Kidney (tissue), 14 donors: ENCODE results near the gene NUDCD3. TPM values are rescaled to one million over a fixed set of nuclear protein-coding genes. Genes with fewer than 3 reads are reported as not detected.
A peak's percentile ranks its signal among the peaks of the same experiment; 100 is the strongest.

Experiments
- DNase-seq, 5 donors: peaks; one replicate each; pipeline ENCODE4 v3.0.0-alpha.2; 2013 to 2020
- FAIRE-seq: peaks from 2 replicates; lab custom pipeline; 2012; peaks lifted over from hg19 to GRCh38; lab: Jason Lieb, UNC
- H3K27ac ChIP-seq, 2 donors: one replicate each; pipeline ENCODE4 v1.7.0; 2013; ENCODE audit warnings: low read depth in 2 of 2, low read length in 2 of 2, inconsistent platforms in 1 of 2
- H3K27me3 ChIP-seq: one replicate; pipeline ENCODE4 v1.7.1; 2013; ENCODE audit warnings: low read length, inconsistent platforms; ENCODE audit not compliant: control insufficient read depth, insufficient read depth
- H3K36me3 ChIP-seq, 3 donors: one replicate each; pipeline versions ENCODE4 v1.7.0 to v1.7.1; 2013; ENCODE audit warnings: low read length in 3 of 3, control low read depth in 1 of 3, inconsistent platforms in 1 of 3; ENCODE audit not compliant: insufficient read depth in 3 of 3, control insufficient read depth in 2 of 3
- H3K4me1 ChIP-seq, 3 donors: one replicate each; pipeline versions ENCODE4 v1.7.0 to v1.7.1; 2013; ENCODE audit warnings: low read length in 3 of 3, inconsistent platforms in 1 of 3, low read depth in 1 of 3; ENCODE audit not compliant: control insufficient read depth in 2 of 3, insufficient read depth in 2 of 3
- H3K4me3 ChIP-seq, 3 donors: one replicate each; pipeline versions ENCODE4 v1.7.0 to v1.8.1; 2013; ENCODE audit warnings: low read length in 3 of 3, control low read depth in 1 of 3, inconsistent platforms in 1 of 3
- H3K9ac ChIP-seq, 3 donors: one replicate each; pipeline versions ENCODE4 v1.7.0 to v1.7.1; 2013; ENCODE audit warnings: low read length in 3 of 3, control low read depth in 1 of 3, inconsistent platforms in 1 of 3
- H3K9me3 ChIP-seq, 3 donors: one replicate each; pipeline versions ENCODE4 v1.7.0 to v1.7.1; 2013; ENCODE audit warnings: low read length in 3 of 3, control low read depth in 1 of 3, inconsistent platforms in 1 of 3; ENCODE audit not compliant: control insufficient read depth in 2 of 3, insufficient read depth in 1 of 3
- intact Hi-C: fragments of 100-400 bp; cut with DNase I; formaldehyde crosslinking; loops from one replicate; pipeline ENCODE4 v1.11.1; 2022
- polyA plus RNA-seq: library from polyadenylated mRNA; stranded (reverse); fragments of 350-450 nt; fragmentation: Illumina TruSeq; extraction: RNeasy Lipid Tissue Mini Kit (QIAGEN cat#74804); gene quantifications from one replicate; pipeline ENCODE4 v1.2.3, GENCODE V29; 2014; ENCODE audit warnings: low read depth, low replicate concordance; ENCODE audit not compliant: insufficient read depth
- total RNA-seq: library from RNA; stranded (reverse); fragmentation: NEBNext Ultra II Directional; extraction: Animal tissue kit (Norgen Biotek cat#: 25700); gene quantifications from one replicate; pipeline ENCODE4 v1.2.1, GENCODE V29; 2021
- TF ChIP-seq, protein P1 (sequence below): IDR thresholded peaks from 3 replicates; pipeline ENCODE4 v1.5.1; 2012; ENCODE audit warnings: mild to moderate bottlenecking, moderate library complexity, borderline replicate concordance; ENCODE audit not compliant: insufficient read depth; ENCODE audit errors: extremely low read depth
- donor health status: control.
- donor health status: control.
- donor health status: control.
- donor health status: control.
- donor health status: control.
- donor health status: DM: yes; HTN: yes; CAD: no.
- donor health status: Normal renal cell carcinoma (clear cell type).

NUDCD3 gene
- total and polyA plus RNA-seq, 2 donors from 2014 or later = 37.9 to 97.7 TPM

- Histone ChIP-seq H3K9ac (no peak overlapping the region), H3K4me1 (no peaks in the 10 kb centered on the region), H3K27ac (no peak overlapping the region), H3K27me3 (peaks cover 3% of the 10 kb centered on the region), H3K9me3 (no peaks in the 10 kb centered on the region), H3K36me3 (no peaks in the 10 kb centered on the region), H3K4me3 (no peak overlapping the region)
- no peak for FAIRE-seq
- TF ChIP-seq, protein P1, sequence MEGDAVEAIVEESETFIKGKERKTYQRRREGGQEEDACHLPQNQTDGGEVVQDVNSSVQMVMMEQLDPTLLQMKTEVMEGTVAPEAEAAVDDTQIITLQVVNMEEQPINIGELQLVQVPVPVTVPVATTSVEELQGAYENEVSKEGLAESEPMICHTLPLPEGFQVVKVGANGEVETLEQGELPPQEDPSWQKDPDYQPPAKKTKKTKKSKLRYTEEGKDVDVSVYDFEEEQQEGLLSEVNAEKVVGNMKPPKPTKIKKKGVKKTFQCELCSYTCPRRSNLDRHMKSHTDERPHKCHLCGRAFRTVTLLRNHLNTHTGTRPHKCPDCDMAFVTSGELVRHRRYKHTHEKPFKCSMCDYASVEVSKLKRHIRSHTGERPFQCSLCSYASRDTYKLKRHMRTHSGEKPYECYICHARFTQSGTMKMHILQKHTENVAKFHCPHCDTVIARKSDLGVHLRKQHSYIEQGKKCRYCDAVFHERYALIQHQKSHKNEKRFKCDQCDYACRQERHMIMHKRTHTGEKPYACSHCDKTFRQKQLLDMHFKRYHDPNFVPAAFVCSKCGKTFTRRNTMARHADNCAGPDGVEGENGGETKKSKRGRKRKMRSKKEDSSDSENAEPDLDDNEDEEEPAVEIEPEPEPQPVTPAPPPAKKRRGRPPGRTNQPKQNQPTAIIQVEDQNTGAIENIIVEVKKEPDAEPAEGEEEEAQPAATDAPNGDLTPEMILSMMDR = no peak
- intact Hi-C loops = no loop called here
- no peak for DNase-seq
Observed at GRCh38 chr7:44496385-44496784, 5.9 kb upstream of the NUDCD3 start.

- Histone ChIP-seq H3K4me1 (peaks cover 0 to under 1% (median 0%) of the 10 kb centered on the region in 3 donors), H3K9ac (no peak overlapping the region), H3K27ac (no peak overlapping the region), H3K36me3 (no peaks in the 10 kb centered on the region), H3K27me3 (peaks cover 3% of the 10 kb centered on the region), H3K9me3 (no peaks in the 10 kb centered on the region), H3K4me3 (no peak overlapping the region)
- no peak for DNase-seq
- intact Hi-C loops = no loop called here
- FAIRE-seq = no peak
- TF ChIP-seq, protein P1 = no peak
Observed at GRCh38 chr7:44494960-44495359, 4.5 kb upstream of the NUDCD3 start.

DNA sequence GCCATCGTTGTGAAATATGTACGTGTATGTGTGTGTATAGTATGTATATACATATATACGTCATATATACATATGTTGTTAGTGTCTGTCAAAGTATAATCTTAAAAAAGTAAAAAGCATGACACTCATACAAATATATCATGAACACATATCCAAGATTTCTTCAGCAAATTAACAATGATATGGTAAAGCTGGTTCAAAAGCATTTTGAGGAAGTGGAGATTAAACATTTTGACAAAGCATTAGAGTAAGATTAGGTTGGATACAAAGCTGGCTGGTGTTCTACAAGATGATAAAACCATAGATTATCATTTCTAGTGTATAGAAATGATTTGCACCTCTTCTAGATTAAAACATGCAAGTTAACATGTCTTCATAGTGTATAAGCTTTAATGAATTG, 771 bp upstream of the NUDCD3 start:
- Histone ChIP-seq H3K4me3 (peak overlapping the region; percentile 74 to 95 (median 84)), H3K4me1 (peaks cover 3 to 24% (median 8%) of the 10 kb centered on the region in 3 donors), H3K27me3 (peaks cover 1% of the 10 kb centered on the region), H3K36me3 (no peaks in the 10 kb centered on the region), H3K9me3 (no peaks in the 10 kb centered on the region), H3K27ac (peak overlapping the region; percentile 95 to 96), H3K9ac (peak overlapping the region; percentile 77 to 92 (median 88))
- FAIRE-seq (no peak), DNase-seq (no peak)
- TF ChIP-seq, protein P1 = no peak
- intact Hi-C loops = no loop called here

GRCh38 chr7:44489955-44490350, 505 bp downstream of the NUDCD3 start:
- peak overlapping the region; percentile 77 to 92 (median 88) for H3K9ac ChIP-seq
- TF ChIP-seq, protein P1 = no peak
- no peak for DNase-seq
- H3K9me3 ChIP-seq = no peaks in the 10 kb centered on the region
- no peak for FAIRE-seq
- H3K4me3 ChIP-seq = peak overlapping the region; percentile 74 to 95 (median 84)
- intact Hi-C loops = no loop called here
- peaks cover 0 to 1% (median 0%) of the 10 kb centered on the region in 3 donors for H3K36me3 ChIP-seq
- peaks cover 3 to 29% (median 15%) of the 10 kb centered on the region in 3 donors for H3K4me1 ChIP-seq
- no peaks in the 10 kb centered on the region for H3K27me3 ChIP-seq
- peak overlapping the region; percentile 95 to 96 for H3K27ac ChIP-seq
